Measurements from ENCODE around the gene DGKG. TPM values are rescaled to one million over a fixed set of nuclear protein-coding genes. Genes with fewer than 3 reads are reported as not detected.

The DGKG gene
- total and polyA plus RNA-seq, 9 of the 15 experiments (the other 6 are each of a cell fraction or from before 2014, with no cell fraction given): 0.01 to 0.36 (median 0.15) TPM

DNA sequence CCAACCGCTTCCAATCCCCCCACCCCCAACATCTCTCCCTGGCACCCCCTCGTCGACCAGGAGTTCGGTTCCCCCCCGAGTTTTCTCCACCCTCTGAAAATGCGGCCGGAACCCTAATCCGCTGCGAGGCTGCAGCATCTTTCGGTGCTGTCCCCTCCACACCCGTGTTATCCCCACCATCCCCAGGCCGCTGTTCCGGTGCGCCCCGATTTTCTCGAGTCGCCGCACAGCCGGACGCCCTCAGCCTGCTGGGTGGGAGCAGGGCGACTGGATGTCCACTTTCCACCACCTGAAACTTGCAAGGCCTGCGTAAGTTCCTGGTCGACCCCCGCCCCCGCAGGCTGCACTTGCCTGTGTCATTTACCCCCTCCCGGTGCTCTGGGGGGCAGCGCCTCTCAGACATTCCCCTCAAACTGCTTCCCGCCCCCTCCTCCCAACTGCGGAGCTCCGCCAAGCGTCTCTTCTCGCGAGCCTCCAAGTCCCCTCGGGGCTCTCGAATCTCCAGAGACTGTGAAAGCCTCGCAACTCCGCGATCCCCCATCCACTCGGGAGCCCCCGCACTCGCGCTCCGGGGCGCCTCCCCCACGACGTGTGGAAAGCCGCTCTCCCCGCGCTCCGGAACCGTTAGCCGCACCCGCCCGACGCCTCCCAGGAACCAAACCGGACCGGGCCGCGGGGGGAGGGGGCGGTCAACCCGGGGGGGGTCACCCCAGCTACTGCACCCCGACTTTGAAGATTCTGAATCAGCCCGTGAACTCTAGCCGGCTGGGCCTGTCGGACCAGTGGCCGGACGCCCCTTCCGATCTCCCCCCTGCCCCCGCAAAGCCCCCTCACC lies 253.7 kb downstream of the DGKG start (continued):
- TF ChIP-seq, protein P1, sequence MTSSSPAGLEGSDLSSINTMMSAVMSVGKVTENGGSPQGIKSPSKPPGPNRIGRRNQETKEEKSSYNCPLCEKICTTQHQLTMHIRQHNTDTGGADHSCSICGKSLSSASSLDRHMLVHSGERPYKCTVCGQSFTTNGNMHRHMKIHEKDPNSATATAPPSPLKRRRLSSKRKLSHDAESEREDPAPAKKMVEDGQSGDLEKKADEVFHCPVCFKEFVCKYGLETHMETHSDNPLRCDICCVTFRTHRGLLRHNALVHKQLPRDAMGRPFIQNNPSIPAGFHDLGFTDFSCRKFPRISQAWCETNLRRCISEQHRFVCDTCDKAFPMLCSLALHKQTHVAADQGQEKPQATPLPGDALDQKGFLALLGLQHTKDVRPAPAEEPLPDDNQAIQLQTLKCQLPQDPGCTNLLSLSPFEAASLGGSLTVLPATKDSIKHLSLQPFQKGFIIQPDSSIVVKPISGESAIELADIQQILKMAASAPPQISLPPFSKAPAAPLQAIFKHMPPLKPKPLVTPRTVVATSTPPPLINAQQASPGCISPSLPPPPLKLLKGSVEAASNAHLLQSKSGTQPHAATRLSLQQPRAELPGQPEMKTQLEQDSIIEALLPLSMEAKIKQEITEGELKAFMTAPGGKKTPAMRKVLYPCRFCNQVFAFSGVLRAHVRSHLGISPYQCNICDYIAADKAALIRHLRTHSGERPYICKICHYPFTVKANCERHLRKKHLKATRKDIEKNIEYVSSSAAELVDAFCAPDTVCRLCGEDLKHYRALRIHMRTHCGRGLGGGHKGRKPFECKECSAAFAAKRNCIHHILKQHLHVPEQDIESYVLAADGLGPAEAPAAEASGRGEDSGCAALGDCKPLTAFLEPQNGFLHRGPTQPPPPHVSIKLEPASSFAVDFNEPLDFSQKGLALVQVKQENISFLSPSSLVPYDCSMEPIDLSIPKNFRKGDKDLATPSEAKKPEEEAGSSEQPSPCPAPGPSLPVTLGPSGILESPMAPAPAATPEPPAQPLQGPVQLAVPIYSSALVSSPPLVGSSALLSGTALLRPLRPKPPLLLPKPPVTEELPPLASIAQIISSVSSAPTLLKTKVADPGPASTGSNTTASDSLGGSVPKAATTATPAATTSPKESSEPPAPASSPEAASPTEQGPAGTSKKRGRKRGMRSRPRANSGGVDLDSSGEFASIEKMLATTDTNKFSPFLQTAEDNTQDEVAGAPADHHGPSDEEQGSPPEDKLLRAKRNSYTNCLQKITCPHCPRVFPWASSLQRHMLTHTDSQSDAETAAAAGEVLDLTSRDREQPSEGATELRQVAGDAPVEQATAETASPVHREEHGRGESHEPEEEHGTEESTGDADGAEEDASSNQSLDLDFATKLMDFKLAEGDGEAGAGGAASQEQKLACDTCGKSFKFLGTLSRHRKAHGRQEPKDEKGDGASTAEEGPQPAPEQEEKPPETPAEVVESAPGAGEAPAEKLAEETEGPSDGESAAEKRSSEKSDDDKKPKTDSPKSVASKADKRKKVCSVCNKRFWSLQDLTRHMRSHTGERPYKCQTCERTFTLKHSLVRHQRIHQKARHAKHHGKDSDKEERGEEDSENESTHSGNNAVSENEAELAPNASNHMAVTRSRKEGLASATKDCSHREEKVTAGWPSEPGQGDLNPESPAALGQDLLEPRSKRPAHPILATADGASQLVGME (CRISPR knock-in tag; IDR thresholded peaks at IDR 0.05): no peak
- TF ChIP-seq NRF1 (conservative IDR thresholded peaks at IDR 0.05 in 1 of 2, IDR thresholded peaks at IDR 0.05 in 1 of 2) (no peak), ZC3H8 (IDR thresholded peaks at IDR 0.05) (no peak), ZNF316 (IDR thresholded peaks at IDR 0.05) (no peak), XRCC4 (IDR thresholded peaks at IDR 0.05; ENCODE audit: extremely low read depth, insufficient read depth, insufficient read length) (no peak), PHF21A (IDR thresholded peaks at IDR 0.05; ENCODE audit: borderline replicate concordance, low read depth) (no peak), LCOR (CRISPR knock-in tag; IDR thresholded peaks at IDR 0.05) (no peak), ZNF140 (CRISPR knock-in tag; IDR thresholded peaks at IDR 0.05) (no peak), NCOA4 (IDR thresholded peaks at IDR 0.05; ENCODE audit: partially characterized antibody) (no peak), HDAC2 (IDR thresholded peaks at IDR 0.05) (0 out of 2 replicates have a peak, but pooled peaks have one; percentile 25)
- TF ChIP-seq, protein P2, sequence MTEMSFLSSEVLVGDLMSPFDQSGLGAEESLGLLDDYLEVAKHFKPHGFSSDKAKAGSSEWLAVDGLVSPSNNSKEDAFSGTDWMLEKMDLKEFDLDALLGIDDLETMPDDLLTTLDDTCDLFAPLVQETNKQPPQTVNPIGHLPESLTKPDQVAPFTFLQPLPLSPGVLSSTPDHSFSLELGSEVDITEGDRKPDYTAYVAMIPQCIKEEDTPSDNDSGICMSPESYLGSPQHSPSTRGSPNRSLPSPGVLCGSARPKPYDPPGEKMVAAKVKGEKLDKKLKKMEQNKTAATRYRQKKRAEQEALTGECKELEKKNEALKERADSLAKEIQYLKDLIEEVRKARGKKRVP (CRISPR knock-in tag; IDR thresholded peaks at IDR 0.05): no peak
- TF ChIP-seq, protein P3, sequence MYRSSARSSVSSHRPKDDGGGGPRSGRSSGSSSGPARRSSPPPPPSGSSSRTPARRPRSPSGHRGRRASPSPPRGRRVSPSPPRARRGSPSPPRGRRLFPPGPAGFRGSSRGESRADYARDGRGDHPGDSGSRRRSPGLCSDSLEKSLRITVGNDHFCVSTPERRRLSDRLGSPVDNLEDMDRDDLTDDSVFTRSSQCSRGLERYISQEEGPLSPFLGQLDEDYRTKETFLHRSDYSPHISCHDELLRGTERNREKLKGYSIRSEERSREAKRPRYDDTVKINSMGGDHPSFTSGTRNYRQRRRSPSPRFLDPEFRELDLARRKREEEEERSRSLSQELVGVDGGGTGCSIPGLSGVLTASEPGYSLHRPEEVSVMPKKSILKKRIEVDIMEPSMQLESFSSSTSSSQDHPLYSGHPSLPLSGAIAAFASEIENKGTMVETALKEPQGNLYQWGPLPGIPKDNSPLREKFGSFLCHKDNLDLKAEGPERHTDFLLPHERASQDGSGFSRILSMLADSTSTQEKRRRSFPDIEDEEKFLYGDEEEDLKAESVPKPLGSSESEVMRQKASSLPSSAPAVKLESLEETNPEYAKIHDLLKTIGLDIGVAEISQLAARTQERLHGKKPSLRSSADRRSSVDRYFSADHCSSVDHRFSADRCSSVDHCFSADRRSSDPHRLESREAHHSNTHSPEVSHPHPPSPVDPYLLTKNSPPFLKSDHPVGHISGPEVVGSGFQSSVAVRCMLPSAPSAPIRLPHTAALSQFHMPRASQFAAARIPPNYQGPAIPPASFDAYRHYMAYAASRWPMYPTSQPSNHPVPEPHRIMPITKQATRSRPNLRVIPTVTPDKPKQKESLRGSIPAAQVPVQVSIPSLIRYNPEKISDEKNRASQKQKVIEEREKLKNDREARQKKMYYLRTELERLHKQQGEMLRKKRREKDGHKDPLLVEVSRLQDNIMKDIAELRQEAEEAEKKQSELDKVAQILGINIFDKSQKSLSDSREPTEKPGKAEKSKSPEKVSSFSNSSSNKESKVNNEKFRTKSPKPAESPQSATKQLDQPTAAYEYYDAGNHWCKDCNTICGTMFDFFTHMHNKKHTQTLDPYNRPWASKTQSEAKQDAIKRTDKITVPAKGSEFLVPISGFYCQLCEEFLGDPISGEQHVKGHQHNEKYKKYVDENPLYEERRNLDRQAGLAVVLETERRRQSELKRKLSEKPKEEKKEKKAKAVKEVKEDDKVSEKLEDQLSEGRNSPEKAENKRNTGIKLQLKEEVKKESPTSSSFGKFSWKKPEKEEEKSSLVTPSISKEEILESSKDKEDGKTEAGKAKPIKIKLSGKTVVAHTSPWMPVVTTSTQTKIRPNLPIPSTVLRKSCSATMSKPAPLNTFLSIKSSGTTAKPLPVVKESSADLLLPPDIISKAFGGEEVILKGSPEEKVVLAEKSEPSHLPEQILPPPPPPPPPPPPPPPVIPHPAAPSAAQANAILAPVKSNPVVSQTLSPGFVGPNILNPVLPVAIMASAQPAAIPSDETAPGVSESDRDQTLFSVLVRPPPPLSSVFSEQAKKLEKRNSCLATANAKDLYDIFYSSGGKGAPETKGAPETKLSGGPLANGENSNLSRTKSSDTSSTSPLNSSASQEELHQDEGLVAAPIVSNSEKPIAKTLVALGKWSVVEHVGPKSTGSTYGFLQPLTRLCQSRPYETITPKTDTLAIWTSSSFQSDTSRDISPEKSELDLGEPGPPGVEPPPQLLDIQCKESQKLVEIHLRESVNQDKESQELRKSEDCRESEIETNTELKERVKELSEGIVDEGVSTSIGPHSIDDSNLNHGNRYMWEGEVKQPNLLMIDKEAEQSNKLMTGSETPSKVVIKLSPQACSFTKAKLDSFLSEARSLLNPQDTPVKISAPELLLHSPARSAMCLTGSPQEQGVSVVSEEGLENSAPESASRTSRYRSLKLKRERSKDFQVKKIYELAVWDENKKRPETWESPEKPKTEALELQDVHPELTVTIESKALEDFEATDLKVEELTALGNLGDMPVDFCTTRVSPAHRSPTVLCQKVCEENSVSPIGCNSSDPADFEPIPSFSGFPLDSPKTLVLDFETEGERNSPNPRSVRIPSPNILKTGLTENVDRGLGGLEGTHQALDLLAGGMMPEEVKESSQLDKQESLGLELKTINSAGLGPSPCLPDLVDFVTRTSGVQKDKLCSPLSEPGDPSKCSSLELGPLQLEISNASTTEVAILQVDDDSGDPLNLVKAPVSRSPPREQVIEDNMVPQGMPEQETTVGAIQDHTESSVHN (IDR thresholded peaks at IDR 0.05; ENCODE audit: borderline replicate concordance in 1 of 2, low read depth in 1 of 2): no peak
